IMR-90 (cell line): Measurements from ENCODE around the gene ULBP2. TPM values are rescaled to one million over a fixed set of nuclear protein-coding genes. Genes with fewer than 3 reads are reported as not detected.

Experiments
- ATAC-seq: fragments of 200-7000 bp; cut with Tn5 transposase; 2 replicates; pipeline ENCODE4 v1.9.1; 2020; ENCODE audit warnings: low read depth, mild to moderate bottlenecking, moderate library complexity
- BruUV-seq: library from RNA; stranded (reverse); fragments of 400-500 nt; replicated peaks from 2 replicates; lab custom pipeline; 2021; lab: Mats Ljungman, UMichigan
- CTCF ChIA-PET: fragments of 300-600 bp; formaldehyde crosslinking; extraction: SDS; loops from one replicate; lab custom pipeline; 2021; ENCODE audit warnings: antibody characterized with exemption; lab: Yijun Ruan, JAX
- POLR2A ChIA-PET: fragments of 300-600 bp; sonication (Branson Sonifier 250); formaldehyde crosslinking; loops from one replicate; lab custom pipeline; 2022; ENCODE audit warnings: antibody characterized with exemption; ENCODE audit not compliant: unreplicated experiment; lab: Charles Lee
- DNase-seq: peaks from one replicate; pipeline ENCODE4 v3.0.0; 2013
- H2AFZ ChIP-seq: replicated peaks from 2 replicates; pipeline ENCODE3; 2013; ENCODE audit warnings: low read length, mild to moderate bottlenecking; ENCODE audit not compliant: poor library complexity
- H2AK5ac ChIP-seq: 2 replicates; pipeline ENCODE4 v1.6.1; 2013; ENCODE audit warnings: low read depth, low read length, inconsistent platforms
- H2AK9ac ChIP-seq: replicated peaks from 2 replicates; pipeline ENCODE3; 2013; ENCODE audit warnings: mild to moderate bottlenecking, low read depth, low read length, moderate library complexity; ENCODE audit not compliant: poor library complexity
- H2BK120ac ChIP-seq: 2 replicates; pipeline ENCODE4 v1.6.1; 2013; ENCODE audit warnings: low read depth, low read length, inconsistent platforms
- H2BK15ac ChIP-seq: 3 replicates; pipeline ENCODE4 v1.6.1; 2013; ENCODE audit warnings: low read depth, low read length, inconsistent platforms
- H2BK20ac ChIP-seq: 2 replicates; pipeline ENCODE4 v1.6.1; 2013; ENCODE audit warnings: low read depth, mild to moderate bottlenecking, inconsistent platforms, low read length, moderate library complexity
- H2BK5ac ChIP-seq: 2 replicates; pipeline ENCODE4 v1.6.1; 2013; ENCODE audit warnings: mild to moderate bottlenecking, low read depth, low read length, inconsistent platforms; ENCODE audit not compliant: poor library complexity, severe bottlenecking
- H3K14ac ChIP-seq: replicated peaks from 2 replicates; pipeline ENCODE4 v1.6.1; 2013; ENCODE audit warnings: low read depth, low read length, inconsistent platforms
- H3K18ac ChIP-seq: 2 replicates; pipeline ENCODE4 v1.6.1; 2013; ENCODE audit warnings: low read depth, low read length, control low read depth
- H3K23ac ChIP-seq: 2 replicates; pipeline ENCODE4 v1.6.1; 2013; ENCODE audit warnings: low read depth, low read length, inconsistent platforms
- H3K27ac ChIP-seq: 2 replicates; pipeline ENCODE4 v1.5.1; 2013; ENCODE audit warnings: mild to moderate bottlenecking, control low read depth, low read length; ENCODE audit not compliant: insufficient read depth
- H3K27me3 ChIP-seq: 2 replicates; pipeline ENCODE4 v1.6.1; 2013; ENCODE audit warnings: low read length; ENCODE audit not compliant: control insufficient read depth, insufficient read depth
- H3K36me3 ChIP-seq: 2 replicates; pipeline ENCODE4 v1.6.1; 2013; ENCODE audit warnings: low read length, mixed read lengths; ENCODE audit not compliant: control insufficient read depth, insufficient read depth
- H3K4ac ChIP-seq: 2 replicates; pipeline ENCODE4 v1.6.1; 2013; ENCODE audit warnings: low read depth, low read length, inconsistent platforms
- H3K4me1 ChIP-seq: 2 replicates; pipeline ENCODE4 v1.6.1; 2013; ENCODE audit warnings: low read length, mixed read lengths; ENCODE audit not compliant: control insufficient read depth, insufficient read depth
- H3K4me2 ChIP-seq: 2 replicates; pipeline ENCODE4 v1.6.1; 2013; ENCODE audit warnings: low read depth, mild to moderate bottlenecking, control low read depth, low read length, moderate library complexity
- H3K4me3 ChIP-seq: 2 replicates; pipeline ENCODE4 v1.5.1; 2013; ENCODE audit warnings: low read depth, mild to moderate bottlenecking, control low read depth, low read length, moderate library complexity; ENCODE audit not compliant: insufficient read depth
- H3K56ac ChIP-seq: 2 replicates; pipeline ENCODE4 v1.6.1; 2013; ENCODE audit warnings: low read length, inconsistent platforms; ENCODE audit not compliant: insufficient read depth; ENCODE audit errors: extremely low read depth
- H3K79me1 ChIP-seq, 2 experiments: 2 replicates each; pipeline ENCODE4 v1.6.1; 2013; ENCODE audit warnings: low read length in 2 of 2, inconsistent platforms in 1 of 2, low read depth in 1 of 2
- H3K9ac ChIP-seq: 2 replicates; pipeline ENCODE4 v1.6.1; 2013; ENCODE audit warnings: low read depth, low read length, control low read depth
- H3K9me1 ChIP-seq: 2 replicates; pipeline ENCODE4 v1.6.1; 2013; ENCODE audit warnings: low read length, inconsistent platforms; ENCODE audit not compliant: insufficient read depth
- H3K9me3 ChIP-seq: 2 replicates; pipeline ENCODE4 v1.6.1; 2013; ENCODE audit warnings: low read length; ENCODE audit not compliant: control insufficient read depth, insufficient read depth
- H4K20me1 ChIP-seq: 2 replicates; pipeline ENCODE4 v1.6.1; 2013; ENCODE audit warnings: low read length, inconsistent platforms; ENCODE audit not compliant: insufficient read depth
- H4K5ac ChIP-seq: 2 replicates; pipeline ENCODE4 v1.6.1; 2013; ENCODE audit warnings: mild to moderate bottlenecking, low read depth, low read length, control low read depth
- H4K8ac ChIP-seq, 2 experiments: 2 replicates each; pipeline ENCODE4 v1.6.1; 2013; ENCODE audit warnings: low read depth in 2 of 2, low read length in 2 of 2, control low read depth in 1 of 2, inconsistent platforms in 1 of 2
- H4K91ac ChIP-seq: 2 replicates; pipeline ENCODE4 v1.6.1; 2013; ENCODE audit warnings: low read depth, low read length, inconsistent platforms; ENCODE audit not compliant: insufficient read depth
- BHLHE40 ChIP-seq: fragments of 150-350 bp; IDR thresholded peaks from 2 replicates; pipeline ENCODE4 v1.6.1; 2016; ENCODE audit warnings: mild to moderate bottlenecking, low read depth, low read length
- CEBPB ChIP-seq: IDR thresholded peaks from 2 replicates; pipeline ENCODE4 v1.6.1; 2012; ENCODE audit warnings: low read depth, low read length, improper control_type of control experiment
- CHD1 ChIP-seq: IDR thresholded peaks from 2 replicates; pipeline ENCODE4 v1.6.1; 2012; ENCODE audit warnings: low read depth, low read length, improper control_type of control experiment
- CTCF ChIP-seq: conservative IDR thresholded peaks from 2 replicates; pipeline ENCODE4 v1.5.1; 2012; ENCODE audit warnings: mild to moderate bottlenecking, low read depth, low read length, improper control_type of control experiment
- ELK1 ChIP-seq: fragments of 150-350 bp; IDR thresholded peaks from 2 replicates; pipeline ENCODE4 v1.6.1; 2016; ENCODE audit warnings: low read depth, mild to moderate bottlenecking, low read length, moderate library complexity, borderline replicate concordance
- FOS ChIP-seq: fragments of 150-350 bp; IDR thresholded peaks from 2 replicates; pipeline ENCODE4 v1.6.1; 2016; ENCODE audit warnings: low read depth, low read length
- MAFK ChIP-seq: IDR thresholded peaks from 2 replicates; pipeline ENCODE4 v1.6.1; 2012; ENCODE audit warnings: low read depth, low read length, improper control_type of control experiment
- MAZ ChIP-seq: IDR thresholded peaks from 2 replicates; pipeline ENCODE4 v1.6.1; 2012; ENCODE audit warnings: low read depth, mild to moderate bottlenecking, low read length, improper control_type of control experiment, moderate library complexity, borderline replicate concordance
- MXI1 ChIP-seq: IDR thresholded peaks from 2 replicates; pipeline ENCODE4 v1.6.1; 2012; ENCODE audit warnings: low read depth, mild to moderate bottlenecking, low read length, moderate library complexity, borderline replicate concordance
- NFE2L2 ChIP-seq: fragments of 150-350 bp; IDR thresholded peaks from 2 replicates; pipeline ENCODE4 v1.6.1; 2016; ENCODE audit warnings: low read depth, mild to moderate bottlenecking, low read length
- POLR2A ChIP-seq: IDR thresholded peaks from 2 replicates; pipeline ENCODE4 v1.6.1; 2012; ENCODE audit warnings: mild to moderate bottlenecking, low read depth, low read length
- RAD21 ChIP-seq: IDR thresholded peaks from 2 replicates; pipeline ENCODE4 v1.6.1; 2012; ENCODE audit warnings: low read length, improper control_type of control experiment
- RCOR1 ChIP-seq: IDR thresholded peaks from 2 replicates; pipeline ENCODE4 v1.6.1; 2012; ENCODE audit warnings: mild to moderate bottlenecking, low read length, improper control_type of control experiment; ENCODE audit not compliant: insufficient replicate concordance
- RFX5 ChIP-seq: IDR thresholded peaks from 2 replicates; pipeline ENCODE4 v1.8.0; 2012; ENCODE audit warnings: low read depth, mild to moderate bottlenecking, low read length, moderate library complexity
- SMC3 ChIP-seq: fragments of 150-350 bp; IDR thresholded peaks from 2 replicates; pipeline ENCODE4 v1.6.1; 2016; ENCODE audit warnings: low read depth, mild to moderate bottlenecking, antibody characterized with exemption, low read length, moderate library complexity
- USF2 ChIP-seq: fragments of 150-350 bp; IDR thresholded peaks from 2 replicates; pipeline ENCODE4 v1.6.1; 2017; ENCODE audit warnings: mild to moderate bottlenecking, antibody characterized with exemption, low read length, low read depth
- WGBS, 2 experiments: methylation state at CpG; one replicate each; pipeline versions ENCODE4 v1.1.5 to v1.1.7; 2013; ENCODE audit warnings: missing lambda C conversion rate in 2 of 2; ENCODE audit not compliant: insufficient read length in 1 of 2; ENCODE audit errors: extremely low coverage in 2 of 2; 5-methylcytosine and 5-hydroxymethylcytosine counted together
- dilution Hi-C: fragments of 300-500 bp; cut with HindIII; formaldehyde crosslinking; loops from one replicate; pipeline ENCODE4 v1.14.3; 2018; ENCODE audit warnings: low sequenced_read_pairs; ENCODE audit not compliant: unreplicated experiment
- in situ Hi-C: fragments of 300-500 bp; cut with MboI; formaldehyde crosslinking; loops from 3 replicates; pipeline ENCODE4 v1.14.3; 2019; ENCODE audit warnings: low sequenced_read_pairs, inconsistent platforms, mixed read lengths
- intact Hi-C: fragments of 100-400 bp; cut with micrococcal nuclease; formaldehyde crosslinking; loops from 2 replicates; pipeline ENCODE4 v1.10.0; 2022
- polyA plus RNA-seq, 3 experiments: library from polyadenylated mRNA; depleted of rRNA; stranded (reverse); fragments of >200 nt; gene quantifications; 2 replicates each; pipeline ENCODE4 v1.2.3, GENCODE V29; 2012; ENCODE audit warnings: low replicate concordance in 1 of 3
- total RNA-seq: library from RNA; depleted of rRNA; stranded (reverse); fragments of >200 nt; gene quantifications from 2 replicates; pipeline ENCODE4 v1.2.3, GENCODE V29; 2012

Gene ULBP2
- total and polyA plus RNA-seq, 2 of the 4 experiments (the other 2 are of a cell fraction), result 7.9 to 16.2 TPM

GRCh38 chr6:149974825-149975224 is 33.0 kb downstream of the ULBP2 start:
- Histone ChIP-seq H3K4me2 (no peak overlapping the region), H3K4ac (no peak overlapping the region), H3K18ac (no peak overlapping the region), H3K9ac (no peak overlapping the region), H2BK120ac (no peak overlapping the region), H4K5ac (no peak overlapping the region), H3K4me1 (no peaks in the 10 kb centered on the region), H3K56ac (no peak overlapping the region), H4K91ac (no peak overlapping the region), H2BK20ac (no peak overlapping the region), H3K23ac (no peak overlapping the region), H2AFZ (no peak overlapping the region), H4K8ac (no peak overlapping the region), H2AK9ac (no peak overlapping the region), H3K9me1 (no peaks in the 10 kb centered on the region), H2BK15ac (no peak overlapping the region), H3K36me3 (no peaks in the 10 kb centered on the region), H3K27me3 (peaks cover 60% of the 10 kb centered on the region), H3K9me3 (no peaks in the 10 kb centered on the region), H3K4me3 (no peak overlapping the region), H3K14ac (no peak overlapping the region), H4K20me1 (no peaks in the 10 kb centered on the region), H2BK5ac (no peak overlapping the region), H3K27ac (no peak overlapping the region), H3K79me1 (no peaks in the 10 kb centered on the region), H2AK5ac (no peak overlapping the region)
- in situ Hi-C loops (no loop called here), dilution Hi-C loops (no loop called here), intact Hi-C loops (no loop called here)
- TF ChIP-seq BHLHE40 (no peak), MAZ (no peak), SMC3 (no peak), CEBPB (no peak), MAFK (no peak), MXI1 (no peak), FOS (no peak), POLR2A (no peak), CTCF (no peak), ELK1 (no peak), RFX5 (no peak), CHD1 (no peak), RAD21 (no peak), NFE2L2 (no peak), USF2 (no peak), RCOR1 (no peak)
- POLR2A ChIA-PET, result no interaction called here
- BruUV-seq, result no TSS peak
- no peak for DNase-seq
- CTCF ChIA-PET, result no interaction called here
- no CpG with 5 or more reads among the region's 3 CpGs for WGBS, 2 experiments
- ATAC-seq, result no peak
